ELF-1 (cell line): Measurements from ENCODE around the gene AUTS2.
A peak's percentile ranks its signal among the peaks of the same experiment; 100 is the strongest.
"Not testable (repeated sequence)": the region's sequence is repeated elsewhere in the genome, so short reads cannot be mapped to it uniquely, and the experiment has no call there.

ENCODE experiments used
- DNase-seq: peaks from one replicate; pipeline ENCODE4 v3.0.0-alpha.2; 2016; ENCODE audit warnings: low read depth, low spot score

AUTS2 gene

GRCh38 chr7:70591643-70592042, 993.4 kb downstream of the AUTS2 start:
- DNase-seq, result no peak

DNA sequence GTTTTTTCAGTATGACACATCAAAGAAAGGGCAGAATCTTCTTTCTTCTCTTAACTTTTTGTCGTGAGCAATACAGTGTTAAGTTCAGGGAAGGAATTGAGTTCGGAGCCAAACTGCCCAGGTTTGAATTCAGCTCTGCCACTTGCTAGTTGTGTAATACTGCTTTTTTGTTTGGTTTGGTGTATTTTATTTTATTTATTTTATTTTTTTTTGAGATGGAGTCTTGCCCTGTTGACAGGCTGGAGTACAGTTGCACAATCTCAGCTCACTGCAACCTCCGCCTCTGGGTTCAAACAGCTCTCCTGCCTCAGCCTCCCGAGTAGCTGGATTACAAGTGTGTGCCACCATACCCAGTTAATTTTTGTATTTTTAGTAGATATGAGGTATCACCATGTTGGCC, 993.9 kb downstream of the AUTS2 start:
- DNase-seq, result no peak

- no peak for DNase-seq
Observed at GRCh38 chr7:70594170-70594569, 995.9 kb downstream of the AUTS2 start.

- DNase-seq, result not testable (repeated sequence)
Observed at GRCh38 chr7:70594885-70595284, 996.6 kb downstream of the AUTS2 start.

DNA sequence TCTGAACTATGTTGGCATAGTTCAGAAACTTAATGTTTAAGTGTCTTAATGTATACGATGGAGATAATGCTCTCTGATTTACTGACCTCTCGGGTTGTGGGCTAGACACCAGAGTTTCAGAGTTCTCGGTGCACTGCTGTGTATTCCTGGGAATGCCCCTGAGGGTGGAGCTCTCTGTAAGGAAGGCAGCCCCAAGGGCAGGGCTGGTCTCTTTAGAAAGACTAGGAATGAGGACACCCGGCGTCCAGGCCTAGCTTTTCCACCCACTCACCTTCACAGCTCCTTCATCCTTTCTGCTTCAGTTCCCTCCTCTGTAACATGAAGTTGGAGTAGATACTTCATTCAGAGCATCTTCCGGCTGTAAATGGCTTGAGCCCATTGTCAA, 997.1 kb downstream of the AUTS2 start:
- DNase-seq, result peak; percentile 47

GRCh38 chr7:70595755-70596597, 997.7 kb downstream of the AUTS2 start:
- peak; percentile 60 for DNase-seq

GRCh38 chr7:70596598-70596913, 998.3 kb downstream of the AUTS2 start:
- no peak for DNase-seq

DNA sequence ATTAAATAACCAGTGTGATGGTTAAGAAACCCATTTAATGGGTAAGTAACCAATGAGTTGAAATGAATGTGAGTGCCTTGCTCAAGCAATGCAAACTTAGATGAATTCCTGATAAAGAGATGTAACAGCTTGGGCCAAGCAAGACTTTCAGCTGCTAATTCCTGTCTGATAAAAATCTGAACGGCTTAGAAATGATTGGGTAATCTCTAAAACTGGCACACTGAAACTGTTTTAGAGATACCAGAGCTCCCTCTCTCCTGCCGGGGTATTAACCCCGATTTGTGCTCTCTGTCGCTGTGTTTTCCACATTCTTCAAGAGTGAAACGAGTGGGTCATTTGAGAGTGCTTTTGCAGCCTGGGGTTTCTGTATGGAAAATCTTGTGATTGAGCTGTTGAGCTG, 998.8 kb downstream of the AUTS2 start:
- DNase-seq, result no peak

DNA sequence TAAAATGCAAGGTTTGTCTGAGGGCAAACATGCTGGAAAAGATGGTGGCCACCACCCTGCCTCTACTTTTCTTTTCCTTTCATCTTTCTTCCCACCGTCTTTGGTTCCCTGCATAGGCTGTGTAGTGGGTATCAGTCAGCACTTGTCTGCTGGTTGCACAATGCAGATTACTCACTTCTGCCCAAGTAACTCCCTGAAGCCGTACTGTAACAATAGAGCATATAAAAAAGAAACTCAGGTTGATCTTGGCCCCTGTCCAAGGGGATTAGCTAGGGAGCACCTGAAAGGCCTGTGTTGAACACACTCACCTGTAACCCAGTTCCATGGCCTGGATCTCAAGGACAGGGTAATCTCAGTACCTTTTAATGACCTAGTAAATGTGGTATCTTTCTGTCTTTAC, 1000.7 kb downstream of the AUTS2 start:
- no peak for DNase-seq

GRCh38 chr7:70599446-70600190, 1001.3 kb downstream of the AUTS2 start:
- peak; percentile 16 for DNase-seq

DNA sequence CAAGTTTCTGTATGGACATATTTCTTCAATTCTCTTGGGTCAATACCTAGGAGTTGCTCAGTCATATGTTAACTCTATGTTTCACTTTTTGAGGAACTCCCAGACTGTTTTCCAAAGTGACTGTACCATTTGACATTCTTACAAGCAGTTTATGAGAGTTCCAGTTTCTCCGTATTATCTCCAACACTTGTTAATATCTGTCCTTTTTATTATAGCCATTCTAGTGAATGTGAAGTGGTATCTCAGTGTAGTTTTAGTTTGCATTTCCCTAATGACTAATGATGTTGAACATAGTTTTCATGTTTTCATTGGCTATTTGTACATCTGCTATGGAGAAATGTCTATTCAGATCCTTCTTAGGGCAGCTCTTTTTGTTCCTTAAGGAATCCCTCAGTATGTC, 1002.7 kb downstream of the AUTS2 start:
- no peak for DNase-seq

DNA sequence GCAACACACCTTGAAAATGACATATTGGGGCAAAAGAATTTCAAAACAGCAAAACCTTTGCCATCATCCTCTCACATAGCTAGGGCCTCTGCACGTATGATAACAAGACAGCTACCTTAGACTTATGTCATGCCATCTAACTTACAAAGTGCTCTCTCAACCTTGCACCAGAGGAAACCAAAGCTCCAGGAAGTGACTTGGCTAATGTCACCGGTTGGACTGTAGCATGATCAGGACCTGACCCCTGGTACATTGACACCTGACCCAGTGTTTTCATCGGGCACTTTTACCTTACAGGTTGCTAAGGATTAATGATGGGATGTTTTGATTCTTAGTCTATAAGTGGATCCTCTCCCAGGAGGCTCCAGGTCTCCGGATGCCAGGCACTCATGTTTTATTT, 1003.8 kb downstream of the AUTS2 start:
- DNase-seq, result no peak

DNA sequence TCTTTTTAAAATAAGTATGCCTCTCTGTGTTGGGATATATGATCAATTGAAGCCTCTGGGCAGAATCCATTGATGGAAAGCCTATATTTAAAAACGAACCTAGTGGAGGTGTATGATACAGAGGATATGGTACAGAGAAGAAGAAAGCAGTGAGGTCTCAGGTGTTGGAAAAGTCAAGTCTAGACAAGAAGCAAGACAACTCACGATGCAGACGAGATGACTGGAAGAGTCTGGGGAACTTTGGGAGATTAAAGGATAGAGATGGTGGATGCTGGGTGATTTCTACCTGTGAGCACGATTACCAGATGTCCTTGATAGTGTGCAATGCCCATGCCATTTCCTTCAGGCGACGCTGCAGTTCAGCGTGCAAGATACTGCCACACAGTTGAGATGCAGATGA, 1009.0 kb downstream of the AUTS2 start:
- no peak for DNase-seq

GRCh38 chr7:70607759-70608158, 1009.5 kb downstream of the AUTS2 start:
- DNase-seq, result no peak

DNA sequence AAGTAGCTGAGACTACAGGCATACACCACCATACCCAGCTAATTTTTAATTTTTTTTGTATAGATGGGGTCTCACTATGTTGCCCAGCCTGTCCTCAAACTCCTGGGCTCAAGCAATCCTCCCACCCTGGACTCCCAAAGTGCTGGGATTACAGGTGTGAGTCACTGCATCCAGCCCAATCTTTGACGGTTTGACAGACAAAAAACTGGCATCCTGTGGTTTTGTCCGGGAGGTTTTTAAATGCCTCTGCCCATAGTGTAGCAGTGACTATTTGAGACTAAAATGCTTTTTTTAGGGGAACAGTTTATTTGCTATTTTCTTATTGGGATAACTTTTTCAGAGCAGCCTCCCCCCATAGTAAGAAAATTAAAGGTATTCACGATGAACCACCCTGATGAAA, 1010.0 kb downstream of the AUTS2 start:
- DNase-seq, result no peak

DNA sequence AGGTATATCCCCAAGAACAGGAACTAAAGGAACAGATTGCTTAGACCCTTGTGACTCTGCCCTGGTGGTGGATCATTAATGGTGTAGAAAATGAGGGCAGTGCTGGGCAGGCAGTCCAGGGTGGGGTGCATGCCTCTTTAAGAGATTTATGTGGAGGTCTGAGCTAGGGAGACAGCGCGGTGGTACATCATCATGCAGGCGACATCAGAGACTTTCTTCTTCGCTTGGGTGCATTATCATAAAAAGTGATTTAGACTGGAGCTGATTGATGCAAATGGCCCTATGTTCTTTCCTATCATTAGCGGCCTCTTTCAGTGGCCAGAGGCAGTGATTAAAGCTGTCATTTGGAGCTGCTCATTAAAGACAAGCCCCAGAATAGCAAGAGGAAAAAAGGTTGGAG, 1014.5 kb downstream of the AUTS2 start:
- DNase-seq, result no peak

GRCh38 chr7:70614237-70615045, 1016.2 kb downstream of the AUTS2 start:
- DNase-seq, result peak; percentile 74

DNA sequence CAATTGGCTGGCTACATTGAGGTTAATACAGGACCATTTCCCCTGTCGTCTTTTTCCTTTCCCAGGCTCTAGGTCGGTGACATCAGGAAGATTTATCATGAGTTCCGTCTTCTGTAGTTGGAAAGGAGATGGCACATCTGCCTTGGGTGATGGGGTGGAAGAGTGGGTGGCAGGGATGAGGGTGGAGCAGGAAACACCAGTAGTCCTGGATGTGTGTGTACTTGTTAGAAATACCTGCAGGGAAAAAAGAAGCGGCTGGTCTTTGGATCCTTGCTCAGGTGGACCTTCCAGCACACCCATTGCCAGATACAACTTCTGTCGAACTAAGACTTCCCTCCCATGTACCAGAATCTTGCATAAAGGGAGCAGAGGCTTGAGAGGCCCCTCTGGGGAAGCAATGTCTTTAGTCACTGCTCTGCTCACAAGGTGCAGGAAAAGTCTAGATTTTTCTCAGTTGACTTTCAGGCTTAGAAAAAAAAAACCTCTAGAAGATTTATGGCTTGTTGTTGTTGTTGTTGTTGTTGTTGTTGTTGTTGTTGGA, 1016.9 kb downstream of the AUTS2 start:
- DNase-seq, result no peak

DNA sequence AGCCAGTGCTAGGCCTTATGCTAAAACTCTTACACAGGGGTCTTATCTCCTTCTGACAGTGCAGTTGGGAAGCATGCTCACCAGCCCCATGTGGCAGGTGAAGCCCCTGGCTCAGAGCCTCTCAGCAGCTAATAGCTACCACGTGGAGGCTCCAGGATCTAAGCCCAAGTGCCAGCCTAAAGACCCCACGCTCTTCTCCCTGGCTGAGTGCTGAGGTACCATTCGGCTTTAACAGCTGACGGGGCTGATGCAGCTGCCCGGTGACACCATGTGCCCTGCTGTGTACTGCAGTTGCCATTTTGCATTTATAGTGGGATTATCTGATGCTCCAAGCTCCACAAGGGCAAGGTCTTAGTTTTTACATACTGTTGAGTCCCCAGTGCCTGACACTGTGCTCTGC, 1017.9 kb downstream of the AUTS2 start:
- DNase-seq, result no peak

- no peak for DNase-seq
Observed at GRCh38 chr7:70616821-70617220, 1018.5 kb downstream of the AUTS2 start.

DNA sequence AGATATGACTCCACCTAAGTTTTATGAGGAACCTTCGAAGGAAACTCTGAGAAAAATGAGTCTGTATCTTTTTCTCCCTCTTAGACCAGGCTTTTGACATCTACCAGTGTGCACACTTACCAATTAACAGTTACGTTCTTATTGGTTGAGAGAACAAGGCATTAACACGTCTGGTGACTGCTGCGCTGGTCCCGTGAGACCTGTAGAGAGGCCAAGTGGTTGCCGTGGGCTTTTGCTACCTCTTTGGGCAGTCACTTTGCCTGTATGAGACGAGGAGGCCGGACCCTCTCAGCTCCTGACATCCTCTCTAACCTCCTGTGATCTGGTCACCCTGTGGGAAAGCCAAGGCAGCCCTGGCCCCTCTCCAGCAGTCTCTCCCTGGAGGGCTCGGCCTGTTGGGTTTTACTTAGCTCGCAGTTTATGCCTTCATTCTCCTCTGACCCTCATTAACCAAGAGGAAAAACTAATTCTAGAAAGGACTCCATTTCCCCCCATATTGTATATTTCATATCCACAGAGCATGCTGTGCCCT, 1019.8 kb downstream of the AUTS2 start:
- no peak for DNase-seq

DNA sequence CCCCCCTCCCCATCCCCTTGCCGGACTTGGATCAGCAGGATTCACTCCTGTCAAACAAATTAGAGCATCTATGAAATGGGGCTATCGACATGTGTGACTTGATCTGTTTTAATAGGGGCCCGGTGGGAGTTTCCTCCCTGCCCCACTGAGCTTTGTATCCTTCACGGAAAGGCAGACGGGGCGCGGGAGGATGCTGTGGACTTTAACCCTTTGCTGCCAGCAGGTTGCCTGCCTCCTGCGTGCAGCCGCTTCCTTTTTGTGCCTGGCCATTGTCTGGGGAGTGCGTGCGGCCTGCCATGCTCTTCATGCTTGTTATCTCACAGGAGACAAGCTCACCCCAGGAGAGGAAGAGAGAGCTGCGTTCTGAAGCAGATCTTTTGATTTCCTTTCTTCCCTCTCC, 1020.9 kb downstream of the AUTS2 start:
- peak; percentile 42 for DNase-seq
